K562 (cell line): Measurements from ENCODE around the gene TAF12. TPM values are rescaled to one million over a fixed set of nuclear protein-coding genes. Genes with fewer than 3 reads are reported as not detected.

ENCODE experiments used
- CAMTA2 ChIP-seq: fragments of 250-450 bp; sonication (Bioruptor Pico); conservative IDR thresholded peaks from 2 replicates; pipeline ENCODE4 v1.5.1; 2022
- CEBPB ChIP-seq: fragments of 450-650 bp; IDR thresholded peaks from 2 replicates; pipeline ENCODE4 v1.6.1; 2016; ENCODE audit warnings: missing genetic modification characterization, missing compliant biosample characterization
- CREBBP ChIP-seq: IDR thresholded peaks from one replicate; pipeline ENCODE4 v1.6.1; 2012; ENCODE audit warnings: low read depth, mild to moderate bottlenecking, control low read depth, inconsistent platforms, low read length
- FIP1L1 ChIP-seq: fragments of 200-400 bp; formaldehyde crosslinking; IDR thresholded peaks from 2 replicates; pipeline ENCODE4 v1.6.1; 2018; ENCODE audit warnings: mild to moderate bottlenecking, low read depth, low read length; ENCODE audit not compliant: poor library complexity, severe bottlenecking
- HMG20A ChIP-seq: fragments of 450-650 bp; formaldehyde crosslinking; conservative IDR thresholded peaks from 2 replicates; pipeline ENCODE4 v1.4.0; 2020; ENCODE audit warnings: mild to moderate bottlenecking, mixed read lengths
- NFRKB ChIP-seq: fragments of 450-650 bp; IDR thresholded peaks from 2 replicates; pipeline ENCODE4 v1.6.1; 2016; ENCODE audit warnings: low read depth
- NR1H2 ChIP-seq: sonication (generic); formaldehyde crosslinking; IDR thresholded peaks from 2 replicates; pipeline ENCODE4 v1.4.0; 2020; ENCODE audit warnings: mild to moderate bottlenecking, missing genetic modification reagents
- PCBP1 ChIP-seq: fragments of 200-400 bp; formaldehyde crosslinking; IDR thresholded peaks from 2 replicates; pipeline ENCODE4 v1.6.1; 2018; ENCODE audit warnings: mild to moderate bottlenecking, low read depth, low read length; ENCODE audit not compliant: poor library complexity, severe bottlenecking
- RBM22 ChIP-seq: fragments of 200-400 bp; formaldehyde crosslinking; IDR thresholded peaks from 2 replicates; pipeline ENCODE4 v1.6.1; 2018; ENCODE audit warnings: low read length, low read depth; ENCODE audit not compliant: poor library complexity, severe bottlenecking
- ZBTB17 ChIP-seq: fragments of 450-650 bp; formaldehyde crosslinking; IDR thresholded peaks from 2 replicates; pipeline ENCODE4 v1.4.0; 2020; ENCODE audit warnings: mild to moderate bottlenecking
- ZNF347 ChIP-seq: fragments of 450-650 bp; formaldehyde crosslinking; IDR thresholded peaks from 2 replicates; pipeline ENCODE4 v1.4.0; 2020; ENCODE audit warnings: low read depth, mild to moderate bottlenecking, moderate library complexity
- ZNF586 ChIP-seq: fragments of 450-650 bp; formaldehyde crosslinking; conservative IDR thresholded peaks from 2 replicates; pipeline ENCODE4 v1.4.0; 2020; ENCODE audit warnings: mild to moderate bottlenecking, moderate library complexity
- polyA plus RNA-seq, 8 experiments: library from polyadenylated mRNA; depleted of rRNA in 4 of 8; stranded (reverse) in 5 of 8; unstranded in 3 of 8; fragments of >200 nt; fragmentation: Nextera tagmentation in 2 of 8; fragmentation: Illumina TruSeq in 1 of 8; extraction: Ambion mirVana in 2 of 8; extraction: Trizol in 1 of 8; gene quantifications; 2 replicates each; pipeline versions ENCODE4 v1.2.1 to v1.2.3, GENCODE V29; 2011 to 2014; ENCODE audit warnings: inconsistent platforms in 1 of 8, missing spikeins in 1 of 8
- total RNA-seq, 7 experiments: library from RNA; depleted of rRNA in 6 of 7; stranded (reverse); fragments of >200 nt in 6 of 7; fragmentation: Illumina TruSeq in 2 of 7; extraction: Trizol in 2 of 7; gene quantifications; 2 replicates each; pipeline versions ENCODE4 v1.2.1 to v1.2.3, GENCODE V29; 2011 to 2021; ENCODE audit warnings: low replicate concordance in 1 of 7
- TF ChIP-seq, protein P1 (sequence below): sonication (generic); formaldehyde crosslinking; IDR thresholded peaks from 2 replicates; pipeline ENCODE4 v1.8.0; 2023; ENCODE audit warnings: mild to moderate bottlenecking, missing genetic modification reagents
- TF ChIP-seq, protein P2 (sequence below): fragments of 250-450 bp; sonication (Bioruptor Pico); IDR thresholded peaks from 2 replicates; pipeline ENCODE4 v1.5.1; 2021; ENCODE audit warnings: mild to moderate bottlenecking
- TF ChIP-seq, protein P3 (sequence below), 2 experiments: IDR thresholded peaks; 2 replicates each; pipeline ENCODE4 v1.6.1; 2012; ENCODE audit warnings: improper control_type of control experiment in 2 of 2, low read depth in 2 of 2, low read length in 2 of 2, borderline replicate concordance in 1 of 2
- TF ChIP-seq, protein P4 (sequence below): IDR thresholded peaks from 3 replicates; pipeline ENCODE4 v1.6.1; 2011; ENCODE audit warnings: borderline replicate concordance, mild to moderate bottlenecking, moderate library complexity; ENCODE audit not compliant: insufficient read length; ENCODE audit errors: extremely low read depth

TAF12 gene
- total and polyA plus RNA-seq, 9 of the 15 experiments (the other 6 are each of a cell fraction or from before 2014, with no cell fraction given): 31.6 to 89.0 (median 50.5) TPM

- TF ChIP-seq, protein P1, sequence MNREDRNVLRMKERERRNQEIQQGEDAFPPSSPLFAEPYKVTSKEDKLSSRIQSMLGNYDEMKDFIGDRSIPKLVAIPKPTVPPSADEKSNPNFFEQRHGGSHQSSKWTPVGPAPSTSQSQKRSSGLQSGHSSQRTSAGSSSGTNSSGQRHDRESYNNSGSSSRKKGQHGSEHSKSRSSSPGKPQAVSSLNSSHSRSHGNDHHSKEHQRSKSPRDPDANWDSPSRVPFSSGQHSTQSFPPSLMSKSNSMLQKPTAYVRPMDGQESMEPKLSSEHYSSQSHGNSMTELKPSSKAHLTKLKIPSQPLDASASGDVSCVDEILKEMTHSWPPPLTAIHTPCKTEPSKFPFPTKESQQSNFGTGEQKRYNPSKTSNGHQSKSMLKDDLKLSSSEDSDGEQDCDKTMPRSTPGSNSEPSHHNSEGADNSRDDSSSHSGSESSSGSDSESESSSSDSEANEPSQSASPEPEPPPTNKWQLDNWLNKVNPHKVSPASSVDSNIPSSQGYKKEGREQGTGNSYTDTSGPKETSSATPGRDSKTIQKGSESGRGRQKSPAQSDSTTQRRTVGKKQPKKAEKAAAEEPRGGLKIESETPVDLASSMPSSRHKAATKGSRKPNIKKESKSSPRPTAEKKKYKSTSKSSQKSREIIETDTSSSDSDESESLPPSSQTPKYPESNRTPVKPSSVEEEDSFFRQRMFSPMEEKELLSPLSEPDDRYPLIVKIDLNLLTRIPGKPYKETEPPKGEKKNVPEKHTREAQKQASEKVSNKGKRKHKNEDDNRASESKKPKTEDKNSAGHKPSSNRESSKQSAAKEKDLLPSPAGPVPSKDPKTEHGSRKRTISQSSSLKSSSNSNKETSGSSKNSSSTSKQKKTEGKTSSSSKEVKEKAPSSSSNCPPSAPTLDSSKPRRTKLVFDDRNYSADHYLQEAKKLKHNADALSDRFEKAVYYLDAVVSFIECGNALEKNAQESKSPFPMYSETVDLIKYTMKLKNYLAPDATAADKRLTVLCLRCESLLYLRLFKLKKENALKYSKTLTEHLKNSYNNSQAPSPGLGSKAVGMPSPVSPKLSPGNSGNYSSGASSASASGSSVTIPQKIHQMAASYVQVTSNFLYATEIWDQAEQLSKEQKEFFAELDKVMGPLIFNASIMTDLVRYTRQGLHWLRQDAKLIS (CRISPR knock-in tag): peak; percentile 72; the same call in 1 of the 2 replicates
- TF ChIP-seq CREBBP (no peak), NFRKB (peak; percentile 57; the same call in 1 of the 2 replicates), CAMTA2 (0 out of 2 replicates have a peak, but pooled peaks have one; percentile 18), PCBP1 (no peak), ZBTB17 (CRISPR knock-in tag) (no peak), RBM22 (no peak), HMG20A (CRISPR knock-in tag) (no peak), FIP1L1 (peak; percentile 40), NR1H2 (CRISPR knock-in tag) (0 out of 2 replicates have a peak, but pooled peaks have one; percentile 81), ZNF347 (CRISPR knock-in tag) (no peak), CEBPB (tag) (no peak), ZNF586 (CRISPR knock-in tag) (no peak)
- TF ChIP-seq, protein P2, sequence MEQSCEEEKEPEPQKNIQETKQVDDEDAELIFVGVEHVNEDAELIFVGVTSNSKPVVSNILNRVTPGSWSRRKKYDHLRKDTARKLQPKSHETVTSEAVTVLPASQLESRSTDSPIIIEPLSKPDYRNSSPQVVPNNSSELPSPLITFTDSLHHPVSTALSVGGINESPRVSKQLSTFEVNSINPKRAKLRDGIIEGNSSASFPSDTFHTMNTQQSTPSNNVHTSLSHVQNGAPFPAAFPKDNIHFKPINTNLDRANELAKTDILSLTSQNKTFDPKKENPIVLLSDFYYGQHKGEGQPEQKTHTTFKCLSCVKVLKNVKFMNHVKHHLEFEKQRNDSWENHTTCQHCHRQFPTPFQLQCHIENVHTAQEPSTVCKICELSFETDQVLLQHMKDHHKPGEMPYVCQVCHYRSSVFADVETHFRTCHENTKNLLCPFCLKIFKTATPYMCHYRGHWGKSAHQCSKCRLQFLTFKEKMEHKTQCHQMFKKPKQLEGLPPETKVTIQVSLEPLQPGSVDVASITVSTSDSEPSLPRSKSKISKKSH (CRISPR knock-in tag): no peak
- TF ChIP-seq, protein P3, sequence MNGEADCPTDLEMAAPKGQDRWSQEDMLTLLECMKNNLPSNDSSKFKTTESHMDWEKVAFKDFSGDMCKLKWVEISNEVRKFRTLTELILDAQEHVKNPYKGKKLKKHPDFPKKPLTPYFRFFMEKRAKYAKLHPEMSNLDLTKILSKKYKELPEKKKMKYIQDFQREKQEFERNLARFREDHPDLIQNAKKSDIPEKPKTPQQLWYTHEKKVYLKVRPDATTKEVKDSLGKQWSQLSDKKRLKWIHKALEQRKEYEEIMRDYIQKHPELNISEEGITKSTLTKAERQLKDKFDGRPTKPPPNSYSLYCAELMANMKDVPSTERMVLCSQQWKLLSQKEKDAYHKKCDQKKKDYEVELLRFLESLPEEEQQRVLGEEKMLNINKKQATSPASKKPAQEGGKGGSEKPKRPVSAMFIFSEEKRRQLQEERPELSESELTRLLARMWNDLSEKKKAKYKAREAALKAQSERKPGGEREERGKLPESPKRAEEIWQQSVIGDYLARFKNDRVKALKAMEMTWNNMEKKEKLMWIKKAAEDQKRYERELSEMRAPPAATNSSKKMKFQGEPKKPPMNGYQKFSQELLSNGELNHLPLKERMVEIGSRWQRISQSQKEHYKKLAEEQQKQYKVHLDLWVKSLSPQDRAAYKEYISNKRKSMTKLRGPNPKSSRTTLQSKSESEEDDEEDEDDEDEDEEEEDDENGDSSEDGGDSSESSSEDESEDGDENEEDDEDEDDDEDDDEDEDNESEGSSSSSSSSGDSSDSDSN (IDR thresholded peaks at IDR 0.05; ENCODE audit: borderline replicate concordance in 1 of 2, low read depth in 2 of 2, low read length in 2 of 2): 0 out of 4 replicates have a peak, but pooled peaks of 1 of the 2 experiments have one; percentile 10
- TF ChIP-seq, protein P4, sequence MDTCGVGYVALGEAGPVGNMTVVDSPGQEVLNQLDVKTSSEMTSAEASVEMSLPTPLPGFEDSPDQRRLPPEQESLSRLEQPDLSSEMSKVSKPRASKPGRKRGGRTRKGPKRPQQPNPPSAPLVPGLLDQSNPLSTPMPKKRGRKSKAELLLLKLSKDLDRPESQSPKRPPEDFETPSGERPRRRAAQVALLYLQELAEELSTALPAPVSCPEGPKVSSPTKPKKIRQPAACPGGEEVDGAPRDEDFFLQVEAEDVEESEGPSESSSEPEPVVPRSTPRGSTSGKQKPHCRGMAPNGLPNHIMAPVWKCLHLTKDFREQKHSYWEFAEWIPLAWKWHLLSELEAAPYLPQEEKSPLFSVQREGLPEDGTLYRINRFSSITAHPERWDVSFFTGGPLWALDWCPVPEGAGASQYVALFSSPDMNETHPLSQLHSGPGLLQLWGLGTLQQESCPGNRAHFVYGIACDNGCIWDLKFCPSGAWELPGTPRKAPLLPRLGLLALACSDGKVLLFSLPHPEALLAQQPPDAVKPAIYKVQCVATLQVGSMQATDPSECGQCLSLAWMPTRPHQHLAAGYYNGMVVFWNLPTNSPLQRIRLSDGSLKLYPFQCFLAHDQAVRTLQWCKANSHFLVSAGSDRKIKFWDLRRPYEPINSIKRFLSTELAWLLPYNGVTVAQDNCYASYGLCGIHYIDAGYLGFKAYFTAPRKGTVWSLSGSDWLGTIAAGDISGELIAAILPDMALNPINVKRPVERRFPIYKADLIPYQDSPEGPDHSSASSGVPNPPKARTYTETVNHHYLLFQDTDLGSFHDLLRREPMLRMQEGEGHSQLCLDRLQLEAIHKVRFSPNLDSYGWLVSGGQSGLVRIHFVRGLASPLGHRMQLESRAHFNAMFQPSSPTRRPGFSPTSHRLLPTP: no peak
Observed at GRCh38 chr1:28668956-28669723, 26.3 kb upstream of the TAF12 start (continued).
